Stimulated activated CD4-positive, alpha-beta T cell treated with anti-CD3 and anti-CD28 coated beads, Interleukin-15, amount 100 ng/mL, for 1 hour (primary cell): ENCODE measurements around the gene NTSR1.

Experiments
- DNase-seq, 2 donors: peaks; one replicate each; pipeline ENCODE4 v3.0.0-alpha.2; 2020; ENCODE audit warnings: low read depth in 1 of 2, low spot score in 1 of 2

Gene NTSR1

GRCh38 chr20:62753626-62754025, 45.0 kb downstream of the NTSR1 start:
- DNase-seq: no peak

- no peak for DNase-seq
Measured at GRCh38 chr20:62754122-62754990, 45.7 kb downstream of the NTSR1 start.

GRCh38 chr20:62754991-62755356, 46.3 kb downstream of the NTSR1 start:
- no peak for DNase-seq

DNA sequence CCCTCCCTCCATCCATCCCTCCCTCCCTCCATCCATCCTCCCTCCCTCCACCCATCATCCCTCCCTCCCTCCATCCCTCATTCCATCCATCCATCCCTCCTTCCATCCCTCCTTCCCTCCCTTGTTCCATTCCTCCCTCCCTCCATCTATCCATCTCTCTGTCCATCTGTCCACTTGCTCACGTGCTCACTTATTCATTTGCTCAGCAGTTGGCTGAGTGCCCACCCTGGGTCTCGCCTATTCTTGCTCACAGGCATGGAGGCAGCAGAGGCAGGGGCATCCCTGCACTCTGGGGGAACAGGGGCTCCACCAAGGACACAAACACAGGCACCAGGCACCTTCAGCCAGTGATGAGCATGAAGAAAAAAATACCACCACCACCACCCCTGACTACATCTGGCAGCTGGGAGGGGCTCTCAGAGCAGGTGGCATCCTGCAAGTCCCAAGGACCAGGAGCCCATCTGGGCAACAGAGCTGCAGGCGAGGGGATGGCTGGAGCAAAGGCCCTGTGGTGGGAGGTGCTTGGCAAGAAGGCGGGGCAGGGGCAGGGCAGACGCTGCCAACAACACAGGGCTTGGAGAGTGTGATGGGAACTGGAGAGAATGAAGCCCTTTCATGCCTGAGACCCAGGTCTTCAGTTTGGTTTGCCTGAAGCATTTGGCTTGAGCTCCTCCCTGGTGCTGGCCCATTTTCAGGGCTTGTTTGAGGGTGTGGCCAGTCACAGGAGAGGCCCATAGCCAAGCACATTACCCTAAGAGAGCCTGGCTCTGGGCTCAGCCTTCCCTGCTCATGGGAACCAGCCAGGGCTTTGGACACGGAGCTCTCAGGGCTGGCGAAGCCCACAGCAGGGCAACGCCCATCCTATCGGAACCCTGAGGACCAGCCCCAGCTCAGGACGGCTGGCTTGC, 47.4 kb downstream of the NTSR1 start:
- DNase-seq: no peak

DNA sequence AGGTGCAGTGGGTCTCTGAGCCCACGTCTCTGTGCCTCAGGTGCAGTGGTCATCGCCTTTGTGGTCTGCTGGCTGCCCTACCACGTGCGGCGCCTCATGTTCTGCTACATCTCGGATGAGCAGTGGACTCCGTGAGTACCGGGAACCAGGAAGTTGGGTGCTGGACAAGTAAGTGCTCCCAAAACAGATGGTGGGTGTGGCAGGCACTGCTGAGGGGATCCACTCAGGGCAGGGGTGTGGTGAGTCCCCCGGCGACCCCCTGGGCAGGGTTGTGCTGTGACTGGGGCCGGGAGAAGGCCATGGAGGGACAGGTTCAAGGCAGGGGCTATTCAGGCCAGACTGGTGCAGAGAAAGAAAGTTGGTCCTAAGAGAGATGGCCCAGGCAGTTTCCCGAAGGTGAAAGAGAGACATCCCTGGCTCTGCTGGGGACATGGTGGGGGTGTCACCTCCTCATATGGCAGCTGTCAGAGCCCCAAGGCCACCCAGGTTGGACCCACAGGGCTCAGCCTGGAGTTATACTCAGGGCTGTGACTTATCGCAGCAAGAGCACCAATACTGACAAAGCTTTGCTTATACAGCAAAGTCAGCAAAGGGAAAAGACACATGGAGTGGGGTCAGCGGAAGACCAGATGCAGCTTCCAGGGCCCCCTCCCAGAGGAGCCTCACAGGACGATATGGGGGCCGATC, 49.7 kb downstream of the NTSR1 start:
- no peak for DNase-seq

GRCh38 chr20:62759981-62760431, 51.4 kb downstream of the NTSR1 start:
- DNase-seq: no peak

GRCh38 chr20:62760471-62760855, 51.8 kb downstream of the NTSR1 start:
- no peak for DNase-seq

- no peak for DNase-seq
Measured at GRCh38 chr20:62760856-62761758, 52.5 kb downstream of the NTSR1 start.

DNA sequence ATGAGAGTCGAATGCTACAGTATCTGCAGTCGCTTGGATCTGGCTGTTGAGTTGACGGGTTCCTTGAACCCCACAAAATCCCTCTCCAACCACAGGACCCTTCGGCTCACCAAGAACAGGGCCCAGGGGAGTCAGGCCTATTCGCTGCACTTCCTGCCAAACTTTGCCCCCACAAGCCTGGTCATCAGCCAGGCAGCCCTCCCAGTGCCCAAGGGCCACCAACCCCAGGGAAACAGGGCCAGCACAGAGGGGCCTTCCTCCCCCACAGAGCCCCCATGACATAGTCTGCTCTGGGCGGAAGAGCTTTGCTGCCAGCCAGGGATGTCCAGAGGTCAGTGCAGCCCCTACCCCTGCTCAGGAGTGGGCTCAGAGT, 53.1 kb downstream of the NTSR1 start:
- DNase-seq: no peak

DNA sequence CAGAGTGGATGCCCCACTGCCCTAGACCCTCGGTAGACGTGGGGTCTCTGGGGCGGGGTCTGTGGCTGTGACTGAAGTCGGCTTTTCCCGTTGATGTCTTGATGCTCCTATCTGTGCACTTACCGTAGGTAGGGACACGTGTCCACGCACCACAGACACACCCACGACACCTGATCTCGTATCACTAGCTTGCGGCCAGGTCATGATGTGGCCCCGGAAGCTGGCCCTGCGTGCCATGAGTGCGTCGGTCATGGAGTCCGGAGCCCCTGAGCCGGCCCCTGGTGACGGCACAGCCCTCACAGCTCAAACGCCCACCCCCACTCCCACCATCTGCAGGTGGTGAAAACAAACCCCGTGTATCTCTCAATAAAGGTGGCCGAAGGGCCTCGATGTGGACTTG, 53.7 kb downstream of the NTSR1 start:
- DNase-seq: no peak

DNA sequence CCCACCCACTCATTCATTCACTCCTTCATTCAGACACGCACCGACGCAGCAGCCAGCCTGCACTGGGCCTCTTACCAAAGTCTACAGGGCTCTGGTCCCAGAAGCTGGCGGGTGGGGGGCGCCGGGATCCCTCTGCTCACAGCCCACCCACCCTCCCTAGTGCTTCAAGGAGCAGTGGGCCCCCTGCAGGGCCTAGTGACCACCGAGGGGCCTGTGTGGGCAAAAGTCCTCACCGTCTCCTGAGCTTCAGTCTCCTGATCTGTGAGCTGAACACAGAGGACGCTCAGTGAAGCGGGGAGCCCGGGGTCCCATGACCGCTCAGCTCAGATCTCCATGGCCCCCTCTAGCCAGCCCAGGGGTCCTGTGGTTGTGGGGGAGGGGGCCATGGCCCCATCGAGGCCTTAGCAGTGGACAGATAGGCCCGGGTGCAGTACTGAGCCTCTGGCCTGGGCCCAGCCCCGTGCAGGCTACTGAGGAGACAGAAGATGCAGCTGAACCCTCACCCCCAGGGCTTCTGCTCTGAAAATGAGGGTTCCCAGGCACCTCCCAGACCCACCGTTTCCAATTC, 54.2 kb downstream of the NTSR1 start:
- DNase-seq: no peak

- no peak for DNase-seq
Measured at GRCh38 chr20:62763404-62763803, 54.8 kb downstream of the NTSR1 start.

DNA sequence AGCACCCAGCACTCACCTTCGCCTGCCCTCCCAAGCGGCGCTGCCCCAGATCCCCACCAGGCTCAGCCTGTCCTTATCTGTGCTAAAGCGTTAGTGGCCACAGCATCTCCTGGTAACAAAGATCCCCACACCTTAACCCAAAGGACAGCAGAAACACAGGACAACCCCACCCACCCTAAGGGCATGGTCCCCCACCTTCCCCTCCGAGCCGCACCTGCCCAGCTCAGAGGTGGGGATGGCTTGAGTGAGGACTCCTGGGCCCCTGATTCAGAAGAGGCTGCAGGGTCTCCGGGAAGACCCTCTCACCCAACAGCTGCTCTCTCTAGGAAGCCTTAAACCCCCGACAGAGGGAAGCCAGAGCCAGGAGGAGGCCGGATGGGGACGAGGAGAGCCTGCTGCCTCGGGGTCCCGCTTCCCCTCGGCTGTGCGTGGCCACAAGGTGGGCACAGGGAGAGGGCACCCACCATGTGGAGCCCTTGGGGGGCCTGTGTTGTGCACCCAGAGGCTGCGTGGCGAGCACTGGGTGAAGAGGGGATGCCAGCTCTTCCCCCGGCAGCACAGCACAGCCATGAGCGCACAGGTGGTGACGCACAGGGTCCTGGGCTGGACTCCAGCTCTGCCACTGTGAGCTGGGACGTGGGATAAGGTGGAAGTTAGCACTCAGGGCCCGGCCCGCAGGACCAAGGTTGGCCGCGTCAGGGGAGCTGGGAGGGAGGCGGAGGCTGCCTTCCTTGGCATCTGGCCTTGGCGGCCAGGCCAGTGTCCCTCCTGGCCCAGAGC, 55.7 kb downstream of the NTSR1 start:
- no peak for DNase-seq

- DNase-seq: no peak
Measured at GRCh38 chr20:62765021-62765420, 56.4 kb downstream of the NTSR1 start.

- no peak for DNase-seq
Measured at GRCh38 chr20:62765432-62766070, 56.9 kb downstream of the NTSR1 start.

- DNase-seq: no peak
Measured at GRCh38 chr20:62766071-62766450, 57.4 kb downstream of the NTSR1 start.

- DNase-seq: no peak
Measured at GRCh38 chr20:62766716-62767115, 58.1 kb downstream of the NTSR1 start.

DNA sequence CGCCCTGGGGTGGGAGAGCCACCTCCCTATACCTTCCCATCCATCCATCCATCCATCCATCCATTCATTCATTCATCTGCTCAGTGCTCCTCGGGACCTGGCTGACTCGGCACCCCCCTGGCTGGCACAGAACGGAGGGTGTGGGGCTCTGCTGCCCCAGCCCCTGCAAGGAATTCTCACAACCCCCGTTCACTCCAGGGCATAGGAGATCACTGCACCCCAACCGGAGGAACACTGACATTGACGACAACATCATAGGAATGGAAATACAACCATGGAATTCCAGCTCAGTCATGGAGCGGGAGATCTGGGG, 59.6 kb downstream of the NTSR1 start:
- no peak for DNase-seq
